ENCODE measurements around the gene PAFAH1B1. TPM values are rescaled to one million over a fixed set of nuclear protein-coding genes. Genes with fewer than 3 reads are reported as not detected.

Gene PAFAH1B1
- 176 to 195 TPM (median 184 TPM) in 5 replicates for total RNA-seq (2022; extraction: Qiagen RNA extraction; ENCODE audit: low read depth)

GRCh38 chr17:2592971-2593820 lies at the start of gene PAFAH1B1:
Gene PAFAH1B1, plus strand, starts transcription at chr17:2593654. Its CDS starts 44,635 bp downstream, at chr17:2638289.

GRCh38 chr17:2711608-2712299 lies 118.3 kb downstream of the PAFAH1B1 start, which contains the start of gene CLUH:
Gene CLUH, minus strand, starts transcription at chr17:2711764. Its CDS starts 103 bp downstream, at chr17:2711661.

Other genes with a start within 250 kb of the PAFAH1B1 start
- 14.0 to 24.0 TPM (median 18.9 TPM) in 5 replicates for gene MNT, start 192.6 kb upstream of the PAFAH1B1 start, total RNA-seq (2022; extraction: Qiagen RNA extraction; ENCODE audit: low read depth)
- gene METTL16, start 81.8 kb upstream of the PAFAH1B1 start, total RNA-seq (2022; extraction: Qiagen RNA extraction; ENCODE audit: low read depth) = 29.3 to 39.5 TPM (median 33.0 TPM) in 5 replicates
- gene CLUH, start 118.1 kb downstream of the PAFAH1B1 start, total RNA-seq (2022; extraction: Qiagen RNA extraction; ENCODE audit: low read depth) = 89.5 to 125 TPM (median 107 TPM) in 5 replicates
- gene CCDC92B, start 156.0 kb downstream of the PAFAH1B1 start, total RNA-seq (2022; extraction: Qiagen RNA extraction; ENCODE audit: low read depth) = 0.09 to 0.19 TPM (median 0.15 TPM) in 5 replicates
- 14.4 to 24.4 TPM (median 21.1 TPM) in 5 replicates for gene RAP1GAP2, start 202.8 kb downstream of the PAFAH1B1 start, total RNA-seq (2022; extraction: Qiagen RNA extraction; ENCODE audit: low read depth)

Data from A549 treated with RU486 at 1 μM for 4 hours (cell line).